HG03571 (cell line): ENCODE measurements around the gene WWC2.

Experiments used
- ATAC-seq: cut with Tn5 transposase; IDR thresholded peaks from one replicate; pipeline ENCODE4 v1.9.1; 2021; ENCODE audit not compliant: unreplicated experiment

Gene WWC2

DNA sequence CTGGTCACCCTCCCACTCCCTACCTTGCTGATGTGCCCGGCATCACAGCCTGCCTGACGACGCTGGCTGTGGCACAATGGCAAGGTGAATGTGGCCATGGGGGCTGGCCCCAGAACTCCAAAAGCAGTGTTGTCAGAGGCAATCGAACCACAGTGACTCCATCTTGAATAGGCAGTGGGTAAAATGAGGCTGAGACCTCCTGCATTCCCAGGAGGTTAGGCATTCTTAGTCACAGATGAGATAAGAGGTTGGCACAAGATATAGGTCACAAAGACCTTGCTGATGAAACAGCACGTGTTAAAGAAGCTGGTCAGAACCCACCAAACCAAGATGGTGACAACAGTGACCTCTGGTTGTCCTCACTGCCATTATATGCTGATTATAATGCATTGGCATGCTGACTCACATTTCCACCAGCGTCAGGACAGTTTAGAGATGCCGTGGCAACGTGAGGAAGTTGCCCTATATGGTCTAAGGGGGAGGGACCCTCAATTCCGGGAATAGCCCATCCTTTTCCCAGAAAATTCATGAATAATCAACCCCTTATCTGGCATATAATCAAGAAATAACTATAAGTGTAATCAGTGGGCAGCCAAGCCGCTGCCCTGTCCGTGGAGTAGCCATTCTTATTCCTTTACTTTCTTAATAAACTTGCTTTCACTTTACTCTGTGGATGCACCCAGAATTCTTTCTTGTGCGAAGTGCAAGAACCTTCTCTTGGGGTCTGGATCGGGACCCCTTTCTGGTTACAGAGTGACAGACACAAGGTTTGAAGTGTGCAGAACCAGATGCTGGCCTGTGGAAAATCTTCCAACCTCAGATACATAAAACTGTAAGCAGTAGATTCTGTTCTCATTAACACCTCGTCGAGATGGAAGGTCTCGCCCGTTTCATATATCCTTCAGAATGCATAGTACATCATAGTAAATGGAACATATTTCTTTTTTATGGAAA, 249.9 kb downstream of the WWC2 start:
- ATAC-seq = no peak

GRCh38 chr4:183349673-183350072, 250.6 kb downstream of the WWC2 start:
- ATAC-seq = no peak

DNA sequence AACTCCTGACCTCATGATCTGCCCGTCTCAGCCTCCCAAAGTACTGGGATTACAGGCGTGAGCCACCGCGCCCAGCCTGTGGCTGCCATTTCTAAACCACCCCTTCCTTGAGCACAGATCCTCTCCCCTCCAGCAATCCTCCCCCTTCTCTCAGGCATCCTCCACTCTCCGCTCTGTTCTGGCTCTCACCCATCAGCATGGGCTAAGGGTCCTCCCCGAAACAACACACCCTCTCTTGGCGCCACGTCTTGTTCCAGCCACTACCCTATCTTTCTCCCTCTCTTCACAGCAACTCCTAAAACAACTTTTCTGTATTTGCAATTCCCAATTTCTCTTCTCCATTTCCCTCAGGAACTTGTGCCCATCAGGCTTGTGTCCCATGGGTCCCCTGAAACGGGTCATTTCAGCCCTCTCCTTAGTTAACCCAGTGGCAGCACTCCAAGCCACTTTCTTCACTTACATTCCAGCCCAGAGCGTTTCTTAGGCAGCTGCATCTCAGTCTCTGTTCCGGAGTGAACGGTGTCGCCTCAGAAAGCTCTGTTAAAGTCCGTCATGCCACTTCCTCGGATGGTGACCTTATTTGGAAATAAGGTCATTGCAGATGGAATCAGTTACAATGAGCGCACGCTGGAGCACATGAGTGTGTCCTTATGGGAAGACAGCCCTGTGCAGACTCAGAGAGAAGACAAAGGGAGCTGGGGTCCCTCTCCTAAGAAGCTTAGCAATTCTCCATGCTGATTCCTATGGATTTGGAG, 251.4 kb downstream of the WWC2 start:
- ATAC-seq = no peak

GRCh38 chr4:183352546-183352945, 253.5 kb downstream of the WWC2 start:
- no peak for ATAC-seq

DNA sequence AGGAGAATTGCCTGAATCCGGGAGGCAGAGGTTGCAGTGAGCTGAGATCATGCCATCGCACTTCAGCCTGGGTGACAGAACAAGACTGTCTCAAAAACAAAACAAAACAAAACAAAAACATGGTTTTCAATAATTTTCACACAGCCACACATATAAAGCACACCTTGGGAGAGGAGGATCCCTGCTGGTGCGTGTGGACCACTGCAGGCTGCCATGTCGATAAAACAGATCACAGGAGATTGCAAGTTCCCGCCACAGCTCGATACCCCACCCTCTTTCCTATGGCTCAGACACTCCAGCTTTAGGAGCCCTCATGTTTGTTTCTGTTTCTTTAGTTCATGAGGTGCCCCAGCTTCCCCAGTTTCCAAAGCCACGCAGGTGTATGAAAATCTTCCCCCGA, 254.5 kb downstream of the WWC2 start:
- no peak for ATAC-seq

GRCh38 chr4:183354219-183354618, 255.2 kb downstream of the WWC2 start:
- no peak for ATAC-seq

DNA sequence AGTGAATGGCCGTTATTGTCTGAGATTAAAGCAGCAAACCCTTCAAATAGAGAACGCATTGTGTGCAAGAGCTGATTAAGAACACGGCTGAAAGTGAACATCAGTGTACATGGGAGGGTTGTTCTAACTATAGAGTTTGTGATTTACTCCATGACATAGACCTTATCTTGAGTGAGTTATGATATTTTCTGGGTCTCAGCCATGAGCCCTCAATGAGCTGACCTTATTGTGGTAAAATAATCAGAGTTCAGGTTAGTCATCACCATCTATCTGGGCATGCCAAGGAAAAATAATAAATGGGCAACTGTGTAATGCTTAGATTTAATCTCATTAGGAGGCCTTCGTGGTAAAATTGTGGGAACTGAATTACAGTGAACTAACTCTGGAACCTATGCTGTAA, 256.3 kb downstream of the WWC2 start:
- no peak for ATAC-seq

GRCh38 chr4:183356173-183356830, 257.2 kb downstream of the WWC2 start:
- ATAC-seq = no peak

- ATAC-seq = no peak
These were observed 258.0 kb downstream of the WWC2 start for GRCh38 chr4:183356931-183357675.

GRCh38 chr4:183358215-183358755, 259.2 kb downstream of the WWC2 start:
- no peak for ATAC-seq

DNA sequence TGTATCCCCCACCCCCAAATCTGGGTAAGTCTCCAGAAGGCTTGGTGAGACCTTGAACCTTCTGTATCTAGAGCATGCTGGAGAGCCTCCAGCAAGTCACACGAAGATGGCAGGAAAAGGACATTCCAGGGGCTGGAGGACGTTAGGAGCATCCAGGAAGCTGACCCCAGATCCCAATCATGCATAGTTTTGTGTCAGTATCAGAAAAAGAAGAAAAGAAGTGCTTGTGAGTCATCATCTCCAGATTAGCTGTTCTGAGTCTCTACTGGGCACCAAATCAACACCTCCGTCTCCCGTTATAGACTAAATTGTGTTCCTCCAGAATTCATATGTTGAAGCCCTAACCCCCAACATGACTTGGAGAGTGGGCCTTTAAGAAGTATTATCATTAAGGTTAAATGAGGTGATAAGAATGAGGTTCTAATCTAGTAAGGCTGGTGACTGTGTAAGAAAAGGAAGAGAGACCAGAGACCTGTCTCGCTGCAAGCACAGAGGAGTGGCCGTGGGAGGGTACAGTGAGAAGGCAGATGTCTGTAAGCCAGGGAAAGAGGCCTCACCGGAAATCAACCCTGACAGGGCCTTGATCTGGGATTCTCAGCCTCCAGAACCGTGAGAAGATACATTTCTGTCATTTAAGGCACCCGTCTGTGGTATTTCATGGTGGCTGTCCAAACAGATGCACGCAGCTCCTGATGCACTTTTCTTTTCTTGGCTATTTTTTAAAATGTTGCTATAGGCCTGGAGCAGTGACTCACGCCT, 261.3 kb downstream of the WWC2 start:
- ATAC-seq = no peak

DNA sequence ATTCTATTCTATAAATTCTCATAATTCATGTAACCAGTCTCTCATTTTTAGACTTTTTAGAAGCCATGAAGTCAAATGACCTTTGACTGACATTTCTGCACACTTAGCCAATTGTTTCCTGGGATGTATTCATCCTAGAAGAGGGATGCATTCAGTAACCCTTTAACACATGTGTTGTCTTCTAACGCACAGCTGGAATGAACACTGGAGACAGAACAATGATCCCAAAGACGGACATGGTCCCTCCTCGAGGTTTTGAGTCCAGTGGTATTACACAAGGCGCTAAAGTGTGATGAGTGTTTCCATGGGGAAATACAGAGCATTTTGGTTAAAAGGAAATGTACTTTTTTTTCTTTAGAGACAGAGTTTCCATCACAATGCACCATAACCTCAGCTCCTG, 263.0 kb downstream of the WWC2 start:
- no peak for ATAC-seq

GRCh38 chr4:183362916-183363542, 264.0 kb downstream of the WWC2 start:
- ATAC-seq = no peak

DNA sequence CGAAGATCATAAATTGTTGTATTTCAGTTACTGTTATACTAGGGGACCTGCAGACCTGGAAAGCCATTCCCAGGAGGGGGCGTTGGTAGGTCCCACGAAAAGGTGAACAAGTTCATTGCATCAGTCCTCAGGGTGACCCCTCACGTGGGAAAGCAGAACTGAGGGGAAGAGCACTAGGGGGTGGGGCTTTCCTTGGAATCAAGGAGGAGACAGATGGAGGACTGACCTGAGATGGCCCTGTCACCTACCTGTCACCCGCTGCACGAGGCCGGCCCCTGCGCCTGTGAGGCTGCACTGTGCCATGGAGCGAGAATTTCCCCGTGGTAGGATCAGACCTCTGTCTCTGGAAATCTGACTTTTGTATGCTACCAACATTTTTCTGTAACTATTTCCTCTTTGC, 265.0 kb downstream of the WWC2 start:
- no peak for ATAC-seq

- ATAC-seq = no peak
These were observed 267.3 kb downstream of the WWC2 start for GRCh38 chr4:183366206-183366835.

- ATAC-seq = no peak
These were observed 270.0 kb downstream of the WWC2 start for GRCh38 chr4:183369073-183369472.
